HepG2 (cell line): Measurements from ENCODE around the gene WDFY1. TPM values are rescaled to one million over a fixed set of nuclear protein-coding genes. Genes with fewer than 3 reads are reported as not detected.

Experiments used
- AGO1 ChIP-seq: fragments of 200-400 bp; formaldehyde crosslinking; IDR thresholded peaks from 2 replicates; pipeline ENCODE4 v1.6.1; 2017; ENCODE audit warnings: mild to moderate bottlenecking, low read depth, low read length, moderate library complexity; ENCODE audit not compliant: poor library complexity, severe bottlenecking
- GTF3A ChIP-seq: sonication (generic); formaldehyde crosslinking; conservative IDR thresholded peaks from 2 replicates; pipeline ENCODE4 v1.4.0; 2020; ENCODE audit warnings: mild to moderate bottlenecking, missing genetic modification reagents
- NCOA2 ChIP-seq: sonication (generic); formaldehyde crosslinking; IDR thresholded peaks from 2 replicates; pipeline ENCODE4 v1.8.0; 2022; ENCODE audit warnings: inconsistent platforms
- POGZ ChIP-seq: sonication (generic); formaldehyde crosslinking; IDR thresholded peaks from 2 replicates; pipeline ENCODE4 v1.4.0; 2020; ENCODE audit warnings: mild to moderate bottlenecking, missing genetic modification reagents
- ZSCAN20 ChIP-seq: sonication (generic); formaldehyde crosslinking; IDR thresholded peaks from 2 replicates; pipeline ENCODE4 v1.4.0; 2020; ENCODE audit warnings: missing genetic modification reagents, mild to moderate bottlenecking, borderline replicate concordance
- polyA plus RNA-seq, 8 experiments: library from polyadenylated mRNA; depleted of rRNA in 3 of 8; stranded (reverse) in 7 of 8; unstranded in 1 of 8; fragments of >200 nt; fragmentation: Illumina TruSeq in 4 of 8; extraction: Trizol in 4 of 8; gene quantifications; 2 replicates each; pipeline versions ENCODE4 v1.2.1 to v1.2.3, GENCODE V29; 2011 to 2016; ENCODE audit warnings: low read depth in 4 of 8, missing spikeins in 1 of 8, mixed read lengths in 1 of 8; ENCODE audit not compliant: insufficient read depth in 1 of 8
- total RNA-seq, 5 experiments: library from RNA; depleted of rRNA; stranded (reverse); fragments of >200 nt; fragmentation: Illumina TruSeq; extraction: Trizol; gene quantifications; 2 replicates each; pipeline ENCODE4 v1.2.3, GENCODE V29; 2016; ENCODE audit warnings: low read depth in 1 of 5
- TF ChIP-seq, protein P1 (sequence below): sonication (generic); formaldehyde crosslinking; IDR thresholded peaks from 2 replicates; pipeline ENCODE4 v1.9.0; 2021; ENCODE audit warnings: missing genetic modification reagents, borderline replicate concordance
- TF ChIP-seq, protein P2 (sequence below): sonication (generic); formaldehyde crosslinking; IDR thresholded peaks from 2 replicates; pipeline ENCODE4 v1.5.0; 2020; ENCODE audit warnings: mild to moderate bottlenecking, missing genetic modification reagents, borderline replicate concordance
- TF ChIP-seq, protein P3 (sequence below): sonication (generic); formaldehyde crosslinking; IDR thresholded peaks from 2 replicates; pipeline ENCODE4 v1.4.0; 2020; ENCODE audit warnings: missing genetic modification reagents
- TF ChIP-seq, protein P4 (sequence below): sonication (generic); formaldehyde crosslinking; IDR thresholded peaks from 2 replicates; pipeline ENCODE4 v1.4.0; 2020; ENCODE audit warnings: mild to moderate bottlenecking, missing genetic modification reagents, borderline replicate concordance

The WDFY1 gene
- total and polyA plus RNA-seq, 2 of the 13 experiments (the other 11 are each of a cell fraction or from before 2014, with no cell fraction given) = 77.0 to 78.4 TPM

DNA sequence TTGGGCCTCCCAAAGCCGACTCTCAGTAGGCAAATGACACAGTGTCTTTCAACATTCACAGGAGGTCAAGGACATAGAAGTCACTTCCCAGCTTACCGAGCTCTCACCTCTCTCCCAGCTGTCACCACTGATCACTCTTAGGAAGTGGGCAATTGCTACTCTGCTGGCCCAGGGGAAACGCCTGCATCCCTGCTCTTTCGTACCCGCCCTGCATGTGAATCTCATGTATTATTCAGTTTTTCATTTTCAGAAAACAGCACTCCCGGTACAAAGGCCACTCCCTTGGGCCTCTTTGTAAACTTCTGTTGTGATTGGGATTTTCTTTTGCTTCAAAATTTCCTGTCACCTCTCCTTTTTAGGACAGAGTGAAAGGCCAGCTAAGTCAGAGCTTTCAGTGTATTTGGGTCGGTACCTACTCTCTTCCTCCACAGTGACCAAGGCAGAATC is 27.5 kb upstream of the WDFY1 start (continued):
- TF ChIP-seq, protein P1, sequence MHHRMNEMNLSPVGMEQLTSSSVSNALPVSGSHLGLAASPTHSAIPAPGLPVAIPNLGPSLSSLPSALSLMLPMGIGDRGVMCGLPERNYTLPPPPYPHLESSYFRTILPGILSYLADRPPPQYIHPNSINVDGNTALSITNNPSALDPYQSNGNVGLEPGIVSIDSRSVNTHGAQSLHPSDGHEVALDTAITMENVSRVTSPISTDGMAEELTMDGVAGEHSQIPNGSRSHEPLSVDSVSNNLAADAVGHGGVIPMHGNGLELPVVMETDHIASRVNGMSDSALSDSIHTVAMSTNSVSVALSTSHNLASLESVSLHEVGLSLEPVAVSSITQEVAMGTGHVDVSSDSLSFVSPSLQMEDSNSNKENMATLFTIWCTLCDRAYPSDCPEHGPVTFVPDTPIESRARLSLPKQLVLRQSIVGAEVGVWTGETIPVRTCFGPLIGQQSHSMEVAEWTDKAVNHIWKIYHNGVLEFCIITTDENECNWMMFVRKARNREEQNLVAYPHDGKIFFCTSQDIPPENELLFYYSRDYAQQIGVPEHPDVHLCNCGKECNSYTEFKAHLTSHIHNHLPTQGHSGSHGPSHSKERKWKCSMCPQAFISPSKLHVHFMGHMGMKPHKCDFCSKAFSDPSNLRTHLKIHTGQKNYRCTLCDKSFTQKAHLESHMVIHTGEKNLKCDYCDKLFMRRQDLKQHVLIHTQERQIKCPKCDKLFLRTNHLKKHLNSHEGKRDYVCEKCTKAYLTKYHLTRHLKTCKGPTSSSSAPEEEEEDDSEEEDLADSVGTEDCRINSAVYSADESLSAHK (CRISPR knock-in tag) = no peak
- no peak for TF ChIP-seq GTF3A
- no peak for TF ChIP-seq AGO1
- TF ChIP-seq, protein P2, sequence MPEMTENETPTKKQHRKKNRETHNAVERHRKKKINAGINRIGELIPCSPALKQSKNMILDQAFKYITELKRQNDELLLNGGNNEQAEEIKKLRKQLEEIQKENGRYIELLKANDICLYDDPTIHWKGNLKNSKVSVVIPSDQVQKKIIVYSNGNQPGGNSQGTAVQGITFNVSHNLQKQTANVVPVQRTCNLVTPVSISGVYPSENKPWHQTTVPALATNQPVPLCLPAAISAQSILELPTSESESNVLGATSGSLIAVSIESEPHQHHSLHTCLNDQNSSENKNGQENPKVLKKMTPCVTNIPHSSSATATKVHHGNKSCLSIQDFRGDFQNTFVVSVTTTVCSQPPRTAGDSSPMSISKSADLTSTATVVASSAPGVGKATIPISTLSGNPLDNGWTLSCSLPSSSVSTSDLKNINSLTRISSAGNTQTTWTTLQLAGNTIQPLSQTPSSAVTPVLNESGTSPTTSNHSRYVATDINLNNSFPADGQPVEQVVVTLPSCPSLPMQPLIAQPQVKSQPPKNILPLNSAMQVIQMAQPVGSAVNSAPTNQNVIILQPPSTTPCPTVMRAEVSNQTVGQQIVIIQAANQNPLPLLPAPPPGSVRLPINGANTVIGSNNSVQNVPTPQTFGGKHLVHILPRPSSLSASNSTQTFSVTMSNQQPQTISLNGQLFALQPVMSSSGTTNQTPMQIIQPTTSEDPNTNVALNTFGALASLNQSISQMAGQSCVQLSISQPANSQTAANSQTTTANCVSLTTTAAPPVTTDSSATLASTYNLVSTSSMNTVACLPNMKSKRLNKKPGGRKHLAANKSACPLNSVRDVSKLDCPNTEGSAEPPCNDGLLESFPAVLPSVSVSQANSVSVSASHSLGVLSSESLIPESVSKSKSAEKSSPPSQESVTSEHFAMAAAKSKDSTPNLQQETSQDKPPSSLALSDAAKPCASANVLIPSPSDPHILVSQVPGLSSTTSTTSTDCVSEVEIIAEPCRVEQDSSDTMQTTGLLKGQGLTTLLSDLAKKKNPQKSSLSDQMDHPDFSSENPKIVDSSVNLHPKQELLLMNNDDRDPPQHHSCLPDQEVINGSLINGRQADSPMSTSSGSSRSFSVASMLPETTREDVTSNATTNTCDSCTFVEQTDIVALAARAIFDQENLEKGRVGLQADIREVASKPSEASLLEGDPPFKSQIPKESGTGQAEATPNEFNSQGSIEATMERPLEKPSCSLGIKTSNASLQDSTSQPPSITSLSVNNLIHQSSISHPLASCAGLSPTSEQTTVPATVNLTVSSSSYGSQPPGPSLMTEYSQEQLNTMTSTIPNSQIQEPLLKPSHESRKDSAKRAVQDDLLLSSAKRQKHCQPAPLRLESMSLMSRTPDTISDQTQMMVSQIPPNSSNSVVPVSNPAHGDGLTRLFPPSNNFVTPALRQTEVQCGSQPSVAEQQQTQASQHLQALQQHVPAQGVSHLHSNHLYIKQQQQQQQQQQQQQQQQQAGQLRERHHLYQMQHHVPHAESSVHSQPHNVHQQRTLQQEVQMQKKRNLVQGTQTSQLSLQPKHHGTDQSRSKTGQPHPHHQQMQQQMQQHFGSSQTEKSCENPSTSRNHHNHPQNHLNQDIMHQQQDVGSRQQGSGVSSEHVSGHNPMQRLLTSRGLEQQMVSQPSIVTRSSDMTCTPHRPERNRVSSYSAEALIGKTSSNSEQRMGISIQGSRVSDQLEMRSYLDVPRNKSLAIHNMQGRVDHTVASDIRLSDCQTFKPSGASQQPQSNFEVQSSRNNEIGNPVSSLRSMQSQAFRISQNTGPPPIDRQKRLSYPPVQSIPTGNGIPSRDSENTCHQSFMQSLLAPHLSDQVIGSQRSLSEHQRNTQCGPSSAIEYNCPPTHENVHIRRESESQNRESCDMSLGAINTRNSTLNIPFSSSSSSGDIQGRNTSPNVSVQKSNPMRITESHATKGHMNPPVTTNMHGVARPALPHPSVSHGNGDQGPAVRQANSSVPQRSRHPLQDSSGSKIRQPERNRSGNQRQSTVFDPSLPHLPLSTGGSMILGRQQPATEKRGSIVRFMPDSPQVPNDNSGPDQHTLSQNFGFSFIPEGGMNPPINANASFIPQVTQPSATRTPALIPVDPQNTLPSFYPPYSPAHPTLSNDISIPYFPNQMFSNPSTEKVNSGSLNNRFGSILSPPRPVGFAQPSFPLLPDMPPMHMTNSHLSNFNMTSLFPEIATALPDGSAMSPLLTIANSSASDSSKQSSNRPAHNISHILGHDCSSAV = no peak
- TF ChIP-seq, protein P3, sequence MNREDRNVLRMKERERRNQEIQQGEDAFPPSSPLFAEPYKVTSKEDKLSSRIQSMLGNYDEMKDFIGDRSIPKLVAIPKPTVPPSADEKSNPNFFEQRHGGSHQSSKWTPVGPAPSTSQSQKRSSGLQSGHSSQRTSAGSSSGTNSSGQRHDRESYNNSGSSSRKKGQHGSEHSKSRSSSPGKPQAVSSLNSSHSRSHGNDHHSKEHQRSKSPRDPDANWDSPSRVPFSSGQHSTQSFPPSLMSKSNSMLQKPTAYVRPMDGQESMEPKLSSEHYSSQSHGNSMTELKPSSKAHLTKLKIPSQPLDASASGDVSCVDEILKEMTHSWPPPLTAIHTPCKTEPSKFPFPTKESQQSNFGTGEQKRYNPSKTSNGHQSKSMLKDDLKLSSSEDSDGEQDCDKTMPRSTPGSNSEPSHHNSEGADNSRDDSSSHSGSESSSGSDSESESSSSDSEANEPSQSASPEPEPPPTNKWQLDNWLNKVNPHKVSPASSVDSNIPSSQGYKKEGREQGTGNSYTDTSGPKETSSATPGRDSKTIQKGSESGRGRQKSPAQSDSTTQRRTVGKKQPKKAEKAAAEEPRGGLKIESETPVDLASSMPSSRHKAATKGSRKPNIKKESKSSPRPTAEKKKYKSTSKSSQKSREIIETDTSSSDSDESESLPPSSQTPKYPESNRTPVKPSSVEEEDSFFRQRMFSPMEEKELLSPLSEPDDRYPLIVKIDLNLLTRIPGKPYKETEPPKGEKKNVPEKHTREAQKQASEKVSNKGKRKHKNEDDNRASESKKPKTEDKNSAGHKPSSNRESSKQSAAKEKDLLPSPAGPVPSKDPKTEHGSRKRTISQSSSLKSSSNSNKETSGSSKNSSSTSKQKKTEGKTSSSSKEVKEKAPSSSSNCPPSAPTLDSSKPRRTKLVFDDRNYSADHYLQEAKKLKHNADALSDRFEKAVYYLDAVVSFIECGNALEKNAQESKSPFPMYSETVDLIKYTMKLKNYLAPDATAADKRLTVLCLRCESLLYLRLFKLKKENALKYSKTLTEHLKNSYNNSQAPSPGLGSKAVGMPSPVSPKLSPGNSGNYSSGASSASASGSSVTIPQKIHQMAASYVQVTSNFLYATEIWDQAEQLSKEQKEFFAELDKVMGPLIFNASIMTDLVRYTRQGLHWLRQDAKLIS = no peak
- TF ChIP-seq, protein P4, sequence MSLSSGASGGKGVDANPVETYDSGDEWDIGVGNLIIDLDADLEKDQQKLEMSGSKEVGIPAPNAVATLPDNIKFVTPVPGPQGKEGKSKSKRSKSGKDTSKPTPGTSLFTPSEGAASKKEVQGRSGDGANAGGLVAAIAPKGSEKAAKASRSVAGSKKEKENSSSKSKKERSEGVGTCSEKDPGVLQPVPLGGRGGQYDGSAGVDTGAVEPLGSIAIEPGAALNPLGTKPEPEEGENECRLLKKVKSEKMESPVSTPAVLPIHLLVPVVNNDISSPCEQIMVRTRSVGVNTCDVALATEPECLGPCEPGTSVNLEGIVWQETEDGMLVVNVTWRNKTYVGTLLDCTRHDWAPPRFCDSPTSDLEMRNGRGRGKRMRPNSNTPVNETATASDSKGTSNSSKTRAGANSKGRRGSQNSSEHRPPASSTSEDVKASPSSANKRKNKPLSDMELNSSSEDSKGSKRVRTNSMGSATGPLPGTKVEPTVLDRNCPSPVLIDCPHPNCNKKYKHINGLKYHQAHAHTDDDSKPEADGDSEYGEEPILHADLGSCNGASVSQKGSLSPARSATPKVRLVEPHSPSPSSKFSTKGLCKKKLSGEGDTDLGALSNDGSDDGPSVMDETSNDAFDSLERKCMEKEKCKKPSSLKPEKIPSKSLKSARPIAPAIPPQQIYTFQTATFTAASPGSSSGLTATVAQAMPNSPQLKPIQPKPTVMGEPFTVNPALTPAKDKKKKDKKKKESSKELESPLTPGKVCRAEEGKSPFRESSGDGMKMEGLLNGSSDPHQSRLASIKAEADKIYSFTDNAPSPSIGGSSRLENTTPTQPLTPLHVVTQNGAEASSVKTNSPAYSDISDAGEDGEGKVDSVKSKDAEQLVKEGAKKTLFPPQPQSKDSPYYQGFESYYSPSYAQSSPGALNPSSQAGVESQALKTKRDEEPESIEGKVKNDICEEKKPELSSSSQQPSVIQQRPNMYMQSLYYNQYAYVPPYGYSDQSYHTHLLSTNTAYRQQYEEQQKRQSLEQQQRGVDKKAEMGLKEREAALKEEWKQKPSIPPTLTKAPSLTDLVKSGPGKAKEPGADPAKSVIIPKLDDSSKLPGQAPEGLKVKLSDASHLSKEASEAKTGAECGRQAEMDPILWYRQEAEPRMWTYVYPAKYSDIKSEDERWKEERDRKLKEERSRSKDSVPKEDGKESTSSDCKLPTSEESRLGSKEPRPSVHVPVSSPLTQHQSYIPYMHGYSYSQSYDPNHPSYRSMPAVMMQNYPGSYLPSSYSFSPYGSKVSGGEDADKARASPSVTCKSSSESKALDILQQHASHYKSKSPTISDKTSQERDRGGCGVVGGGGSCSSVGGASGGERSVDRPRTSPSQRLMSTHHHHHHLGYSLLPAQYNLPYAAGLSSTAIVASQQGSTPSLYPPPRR (CRISPR knock-in tag) = peak; percentile 21; the same call in 1 of the 2 replicates
- no peak for TF ChIP-seq ZSCAN20 (CRISPR knock-in tag)
- TF ChIP-seq NCOA2 (CRISPR knock-in tag) = no peak
- peak; percentile 45; the same call in 1 of the 2 replicates for TF ChIP-seq POGZ (CRISPR knock-in tag)
